HG03095 (cell line): ENCODE data around the gene LTA.

Source experiments
- ATAC-seq: cut with Tn5 transposase; IDR thresholded peaks from one replicate; pipeline ENCODE4 v1.9.1; 2021; ENCODE audit warnings: moderate library complexity; ENCODE audit not compliant: unreplicated experiment

LTA gene

GRCh38 chr6:31568537-31568961, 3.5 kb upstream of the LTA start:
- peak; percentile 39 for ATAC-seq

- ATAC-seq = no peak
Observed at GRCh38 chr6:31569861-31570536, 2.1 kb upstream of the LTA start.

GRCh38 chr6:31573239-31574105, 1.4 kb downstream of the LTA start:
- no peak for ATAC-seq

- ATAC-seq = no peak
Observed at GRCh38 chr6:31574106-31575061, 2.3 kb downstream of the LTA start.

- ATAC-seq = no peak
Observed at GRCh38 chr6:31575335-31575901, 3.3 kb downstream of the LTA start, which contains the start of gene TNF. Gene TNF (plus strand): TSS chr6:31575565. CDS start chr6:31575742, 177 bp downstream.

GRCh38 chr6:31575952-31576685, 4.0 kb downstream of the LTA start:
- no peak for ATAC-seq

- ATAC-seq = no peak
Observed at GRCh38 chr6:31576897-31577578, 4.9 kb downstream of the LTA start.

- no peak for ATAC-seq
Observed at GRCh38 chr6:31577579-31577966, 5.5 kb downstream of the LTA start.

- no peak for ATAC-seq
Observed at GRCh38 chr6:31578184-31579118, 6.4 kb downstream of the LTA start.

GRCh38 chr6:31579119-31579505, 7.0 kb downstream of the LTA start:
- ATAC-seq = no peak

GRCh38 chr6:31579546-31580437, 7.7 kb downstream of the LTA start:
- no peak for ATAC-seq

GRCh38 chr6:31580438-31580740, 8.3 kb downstream of the LTA start:
- ATAC-seq = no peak

- peak; percentile 50 for ATAC-seq
Observed at GRCh38 chr6:31580807-31581433, 8.8 kb downstream of the LTA start.

- no peak for ATAC-seq
Observed at GRCh38 chr6:31581434-31582229, 9.5 kb downstream of the LTA start.

- no peak for ATAC-seq
Observed at GRCh38 chr6:31582230-31582643, 10.1 kb downstream of the LTA start, which contains the start of gene LTB. Gene LTB (minus strand): TSS chr6:31582424. CDS start chr6:31582417, 7 bp downstream.

- no peak for ATAC-seq
Observed at GRCh38 chr6:31585491-31585890, 13.4 kb downstream of the LTA start.
